ENCODE measurements around the gene SERINC3. TPM values are rescaled to one million over a fixed set of nuclear protein-coding genes. Genes with fewer than 3 reads are reported as not detected.
A peak's percentile ranks its signal among the peaks of the same experiment; 100 is the strongest.

SERINC3 gene
- 100 to 1,000 TPM in 1 of 4 donors, 10 to 100 TPM in 3; 44.1 to 113 (median 58.3) TPM for total RNA-seq

DNA sequence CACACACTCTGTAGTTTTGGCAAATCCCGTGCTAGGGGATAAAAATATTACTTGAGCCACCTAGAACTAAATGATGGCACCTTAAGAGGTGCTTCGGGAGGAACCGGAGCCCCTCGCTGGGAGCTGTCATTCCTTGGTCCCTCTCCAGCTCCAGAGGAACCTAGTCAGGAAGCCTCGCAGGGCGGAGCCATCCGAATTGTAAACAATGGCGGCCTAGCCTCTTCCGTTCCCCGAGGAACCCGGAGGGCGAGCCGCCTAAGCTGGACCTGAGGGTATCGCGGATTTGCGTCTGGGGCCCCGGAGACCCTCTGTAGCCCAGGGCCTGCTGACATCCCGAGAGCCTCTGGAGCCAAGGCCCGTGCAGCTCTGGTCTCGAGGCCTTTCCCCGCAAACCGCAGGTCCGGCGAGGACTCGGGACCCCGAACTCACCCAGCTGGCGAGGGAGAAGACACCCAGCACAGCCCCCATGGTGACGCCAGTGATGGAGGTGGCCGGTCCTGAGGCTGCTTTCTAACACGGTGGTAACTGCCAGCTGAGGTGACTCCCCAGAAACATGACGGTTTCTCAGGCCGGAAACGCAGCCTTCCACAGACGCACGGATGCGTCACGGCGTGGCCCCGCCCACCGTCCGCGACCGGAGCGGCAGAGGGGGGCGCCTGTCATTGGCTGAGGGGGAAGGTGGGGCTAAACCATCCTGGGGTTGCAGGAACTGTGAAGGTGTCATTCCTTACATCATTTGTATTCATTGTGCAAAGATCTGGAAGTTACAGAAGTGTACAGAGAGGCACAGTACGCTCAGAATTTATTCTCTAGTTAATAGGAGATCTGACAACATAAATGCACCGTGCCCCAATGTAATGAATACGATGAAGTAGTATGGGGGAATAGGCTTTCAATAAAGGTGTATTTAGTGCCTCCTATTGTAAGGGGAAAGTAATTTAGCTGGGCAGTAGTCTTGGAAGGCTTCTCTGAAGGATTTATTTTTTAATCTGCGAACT is at the start of gene SERINC3:
Gene SERINC3 (minus strand): TSS at position 587 of the 998 bp plus-strand sequence. CDS start 119 bp downstream, at position 468.
- Histone ChIP-seq H3K27ac (peak within 1 kb of the TSS; percentile 98), H3K4me1 (peaks cover 7 to 9% of the 10 kb centered on the region in 2 donors), H3K27me3 (no peaks in the 10 kb centered on the region), H3K9me3 (no peaks in the 10 kb centered on the region), H3K4me3 (peak within 1 kb of the TSS; percentile 87 to 90), H3K36me3 (no peaks in the 10 kb centered on the region)
- peak; percentile 86 to 90 for TF ChIP-seq POLR2A (IDR thresholded peaks at IDR 0.05)
- TF ChIP-seq, protein P1, sequence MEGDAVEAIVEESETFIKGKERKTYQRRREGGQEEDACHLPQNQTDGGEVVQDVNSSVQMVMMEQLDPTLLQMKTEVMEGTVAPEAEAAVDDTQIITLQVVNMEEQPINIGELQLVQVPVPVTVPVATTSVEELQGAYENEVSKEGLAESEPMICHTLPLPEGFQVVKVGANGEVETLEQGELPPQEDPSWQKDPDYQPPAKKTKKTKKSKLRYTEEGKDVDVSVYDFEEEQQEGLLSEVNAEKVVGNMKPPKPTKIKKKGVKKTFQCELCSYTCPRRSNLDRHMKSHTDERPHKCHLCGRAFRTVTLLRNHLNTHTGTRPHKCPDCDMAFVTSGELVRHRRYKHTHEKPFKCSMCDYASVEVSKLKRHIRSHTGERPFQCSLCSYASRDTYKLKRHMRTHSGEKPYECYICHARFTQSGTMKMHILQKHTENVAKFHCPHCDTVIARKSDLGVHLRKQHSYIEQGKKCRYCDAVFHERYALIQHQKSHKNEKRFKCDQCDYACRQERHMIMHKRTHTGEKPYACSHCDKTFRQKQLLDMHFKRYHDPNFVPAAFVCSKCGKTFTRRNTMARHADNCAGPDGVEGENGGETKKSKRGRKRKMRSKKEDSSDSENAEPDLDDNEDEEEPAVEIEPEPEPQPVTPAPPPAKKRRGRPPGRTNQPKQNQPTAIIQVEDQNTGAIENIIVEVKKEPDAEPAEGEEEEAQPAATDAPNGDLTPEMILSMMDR (IDR thresholded peaks at IDR 0.05): peak in 1 of 4 experiments; percentile 7
- DNase-seq: peak; percentile 95 to 96
- intact Hi-C loops (cut with DNase I; ENCODE audit: low total_unique reads): no loop called here

DNA sequence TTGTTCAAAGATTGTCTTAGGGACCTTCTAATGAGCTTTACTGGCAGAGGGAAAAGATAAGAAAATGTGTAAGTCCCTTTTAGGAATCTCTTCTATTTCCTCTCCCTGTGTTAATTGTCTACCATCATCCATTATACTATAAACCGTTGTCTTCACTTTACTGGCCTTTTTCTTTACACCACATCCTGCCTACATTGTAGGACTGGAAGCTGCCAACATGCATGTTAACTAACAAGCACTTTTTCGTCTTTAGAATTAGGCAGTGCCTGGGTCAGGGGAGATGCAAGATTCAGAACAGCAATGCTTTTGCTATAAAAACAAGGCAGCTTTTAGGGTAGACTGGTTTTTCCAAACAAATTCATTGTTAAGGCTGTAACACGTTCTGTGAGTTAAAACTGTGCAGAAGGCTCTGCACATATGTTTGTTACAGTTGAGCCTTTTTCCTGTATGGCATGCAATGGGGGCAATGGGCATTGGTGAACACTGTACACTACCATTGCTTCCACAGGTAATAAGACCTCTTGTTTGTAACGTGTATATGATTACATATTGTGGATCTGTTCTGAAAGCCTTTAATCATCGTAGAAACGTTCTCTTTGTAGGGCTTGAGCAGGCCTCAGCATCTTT is 49.6 kb upstream of the SERINC3 start:
- TF ChIP-seq, protein P1 (IDR thresholded peaks at IDR 0.05): no peak
- no peak for TF ChIP-seq POLR2A (IDR thresholded peaks at IDR 0.05)
- intact Hi-C loops (cut with DNase I; ENCODE audit: low total_unique reads): loop anchor here (10.0 kb wide), 1 partner anchor 247 kb away; no protein-coding TSS in a partner anchor
- H3K27ac ChIP-seq: peak overlapping the region; percentile 87 to 97
- DNase-seq: no peak
- no peaks in the 10 kb centered on the region for H3K9me3 ChIP-seq
- no peaks in the 10 kb centered on the region for H3K27me3 ChIP-seq
- no peak overlapping the region for H3K4me3 ChIP-seq
- H3K36me3 ChIP-seq: no peaks in the 10 kb centered on the region
- H3K4me1 ChIP-seq: peaks cover 0 to 3% of the 10 kb centered on the region in 2 donors

DNA sequence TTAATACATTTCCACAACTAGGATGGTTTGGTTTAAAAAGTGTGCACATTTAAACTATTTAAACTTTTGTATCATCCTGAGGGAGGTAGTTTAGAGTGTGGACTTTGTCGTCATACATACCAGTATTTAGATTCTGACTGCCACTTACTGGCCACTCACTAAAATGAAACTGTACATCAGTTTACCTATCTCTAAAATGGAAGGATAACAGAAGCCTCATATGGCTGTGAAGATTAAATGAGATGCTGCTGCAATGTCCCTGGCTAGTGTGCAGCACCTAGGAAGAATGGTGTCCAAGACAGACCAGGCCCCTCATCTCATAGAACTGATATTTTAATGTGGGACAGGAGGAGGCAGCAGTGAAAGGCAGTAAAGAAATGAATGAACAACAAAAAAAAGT is 48.5 kb upstream of the SERINC3 start:
- H3K4me1 ChIP-seq: peaks cover 0 to 3% of the 10 kb centered on the region in 2 donors

DNA sequence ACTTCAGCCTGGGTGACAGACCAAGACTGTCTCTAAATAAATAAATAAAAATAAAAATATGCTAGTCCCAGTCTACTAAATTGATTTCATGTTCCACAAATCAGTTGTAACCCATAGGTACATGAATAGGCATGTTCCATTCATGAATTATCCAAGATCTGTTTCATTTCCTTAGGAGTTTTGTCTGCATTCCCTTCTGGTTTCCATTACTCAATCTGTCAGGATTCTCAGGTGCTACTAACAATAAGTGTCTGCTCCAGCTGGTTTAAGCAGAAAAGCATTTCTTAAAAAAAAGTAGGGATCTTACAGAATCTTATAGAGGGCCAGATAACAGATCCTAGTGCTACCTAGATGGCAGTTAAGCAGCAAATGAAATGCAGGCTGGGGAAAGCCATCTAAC is 44.9 kb upstream of the SERINC3 start:
- intact Hi-C loops (cut with DNase I; ENCODE audit: low total_unique reads): no loop called here
- H3K27ac ChIP-seq: peak overlapping the region; percentile 62 to 71
- no peak for TF ChIP-seq POLR2A (IDR thresholded peaks at IDR 0.05)
- TF ChIP-seq, protein P1 (IDR thresholded peaks at IDR 0.05): no peak
- H3K9me3 ChIP-seq: no peaks in the 10 kb centered on the region
- H3K4me3 ChIP-seq: no peak overlapping the region
- H3K4me1 ChIP-seq: no peaks in the 10 kb centered on the region
- no peaks in the 10 kb centered on the region for H3K27me3 ChIP-seq
- DNase-seq: no peak
- no peaks in the 10 kb centered on the region for H3K36me3 ChIP-seq

More for the DNA sequence above, 48.5 kb upstream of the SERINC3 start:
- H3K9me3 ChIP-seq: no peaks in the 10 kb centered on the region
- no peak for DNase-seq
- intact Hi-C loops (cut with DNase I; ENCODE audit: low total_unique reads): loop anchor here (10.0 kb wide), 1 partner anchor 246 kb away; no protein-coding TSS in a partner anchor
- no peaks in the 10 kb centered on the region for H3K36me3 ChIP-seq
- no peaks in the 10 kb centered on the region for H3K27me3 ChIP-seq
- H3K4me3 ChIP-seq: no peak overlapping the region
- TF ChIP-seq POLR2A (IDR thresholded peaks at IDR 0.05): no peak
- TF ChIP-seq, protein P1 (IDR thresholded peaks at IDR 0.05): no peak
- H3K27ac ChIP-seq: no peak overlapping the region
